Pons (tissue), 1 donor: Measurements from ENCODE around the gene LUZP1.
"Not testable (repeated sequence)": the region's sequence is repeated elsewhere in the genome, so short reads cannot be mapped to it uniquely, and the experiment has no call there.

Source experiments
- DNase-seq: peaks from one replicate; pipeline ENCODE4 v3.0.0-alpha.2; 2016; ENCODE audit warnings: low spot score

LUZP1 gene

DNA sequence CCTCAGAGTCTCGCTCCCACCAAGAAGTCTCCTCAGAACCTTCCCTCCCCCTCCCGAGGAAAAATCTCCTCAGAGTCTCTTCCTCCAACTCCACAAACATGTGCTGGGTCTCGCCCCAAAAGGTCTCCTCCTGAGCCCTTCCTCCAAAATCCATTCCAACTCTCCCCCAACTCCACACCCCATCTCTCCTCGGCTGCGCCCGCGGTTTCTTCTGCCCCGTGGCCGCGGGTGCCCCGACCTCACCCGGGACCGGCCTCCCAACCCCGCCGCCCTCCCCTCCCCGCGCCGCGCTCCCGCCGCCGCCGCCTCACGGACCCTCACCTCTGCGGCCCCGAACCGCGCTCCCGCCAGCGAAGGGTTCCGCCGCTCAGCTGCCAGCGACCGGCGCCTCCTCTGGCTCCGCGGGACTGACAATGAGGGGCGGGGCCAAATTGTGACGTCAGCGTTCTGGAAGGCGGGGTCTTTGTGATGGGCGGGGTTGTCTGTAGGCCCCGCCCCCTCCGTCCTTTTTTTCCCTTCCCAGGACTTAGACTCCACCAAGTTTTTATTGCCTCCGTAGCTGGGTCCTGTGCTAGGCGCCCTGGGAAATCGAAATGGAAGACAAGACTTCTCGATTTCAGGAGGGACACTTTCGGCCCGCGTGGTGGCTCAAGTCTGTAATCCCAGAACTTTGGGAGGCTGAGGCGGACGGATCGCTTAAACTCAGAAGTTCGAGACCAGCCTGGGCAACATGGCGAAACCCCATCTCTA is at the start of gene LUZP1:
TSS of gene LUZP1 (minus strand) at position 412 of the 750 bp plus-strand sequence.
- peak; percentile 84 for DNase-seq

DNA sequence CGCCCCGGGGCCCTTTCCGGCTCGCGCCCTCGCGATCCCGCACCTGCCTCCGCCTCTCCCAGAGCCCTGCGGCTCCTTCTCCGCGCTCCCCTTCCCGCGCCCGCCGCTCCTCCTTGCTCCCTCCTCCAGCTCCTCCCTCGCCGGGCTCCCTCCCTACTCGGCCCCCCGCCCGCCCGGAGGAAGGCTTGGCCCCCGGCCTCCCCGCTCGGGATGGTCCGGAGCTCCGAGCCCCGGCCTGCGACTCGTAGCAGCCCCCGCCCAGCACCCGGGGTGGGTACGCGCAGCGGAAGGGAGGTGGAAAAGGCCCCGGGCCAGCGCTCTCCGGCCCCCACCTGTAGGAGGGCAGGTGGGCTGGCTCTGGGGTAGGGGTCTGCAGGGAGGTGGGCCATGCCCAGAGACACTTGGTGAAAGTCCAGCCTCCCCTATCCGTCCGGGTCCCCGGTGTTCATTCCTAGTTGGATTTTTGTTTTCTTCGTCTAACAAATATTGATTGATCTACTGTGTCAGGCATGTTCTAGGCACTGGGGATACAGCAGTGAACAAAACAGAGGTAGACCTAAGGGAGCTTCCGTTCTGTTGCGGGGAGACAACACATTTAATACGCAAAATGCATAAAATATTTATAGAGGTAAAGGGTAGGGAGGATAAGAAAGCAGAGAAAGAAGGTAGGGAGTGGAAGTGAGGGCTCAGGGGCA is 48.9 kb upstream of the LUZP1 start, which contains the start of gene HTR1D:
TSS of gene HTR1D (minus strand) at position 82 of the 695 bp plus-strand sequence. CDS start 23,283 bp downstream, outside the sequence.
- DNase-seq = no peak

DNA sequence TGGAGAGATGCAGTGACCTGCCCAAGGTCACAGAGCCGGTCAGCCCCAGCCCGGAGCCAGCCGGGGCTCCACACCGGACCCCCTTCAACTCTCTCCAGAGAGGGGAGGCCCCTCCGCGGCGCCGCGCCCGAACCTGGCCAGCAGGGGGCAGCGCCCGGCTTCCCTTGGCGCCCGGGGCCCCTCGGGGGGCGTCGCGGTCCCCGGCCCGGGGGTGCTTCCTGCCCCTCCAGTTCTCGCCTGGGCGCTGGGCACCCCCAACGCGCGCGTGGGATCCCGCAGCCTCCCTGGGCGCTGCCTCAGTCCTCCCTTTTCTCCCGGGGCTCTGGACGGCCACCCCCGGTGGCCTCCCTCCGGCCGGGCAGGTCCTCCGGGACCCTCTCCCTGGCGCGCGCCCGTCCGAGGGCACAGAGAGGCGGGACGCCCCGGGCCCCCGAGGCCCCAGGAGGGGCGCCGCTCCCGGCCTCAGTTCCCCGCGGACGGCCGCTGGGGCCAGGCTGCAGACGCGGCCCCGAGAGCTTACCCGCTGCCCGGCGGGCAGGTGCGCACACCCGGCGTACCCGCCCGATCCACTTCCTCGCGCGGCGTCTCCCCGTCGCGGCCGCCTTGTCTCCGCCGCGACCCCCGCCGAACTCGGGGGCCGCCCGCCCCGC is 48.2 kb upstream of the LUZP1 start:
- DNase-seq = no peak

GRCh38 chr1:23215751-23216449 is 47.2 kb upstream of the LUZP1 start:
- no peak for DNase-seq

- DNase-seq = no peak
Observed at GRCh38 chr1:23215291-23215690, 46.6 kb upstream of the LUZP1 start.

DNA sequence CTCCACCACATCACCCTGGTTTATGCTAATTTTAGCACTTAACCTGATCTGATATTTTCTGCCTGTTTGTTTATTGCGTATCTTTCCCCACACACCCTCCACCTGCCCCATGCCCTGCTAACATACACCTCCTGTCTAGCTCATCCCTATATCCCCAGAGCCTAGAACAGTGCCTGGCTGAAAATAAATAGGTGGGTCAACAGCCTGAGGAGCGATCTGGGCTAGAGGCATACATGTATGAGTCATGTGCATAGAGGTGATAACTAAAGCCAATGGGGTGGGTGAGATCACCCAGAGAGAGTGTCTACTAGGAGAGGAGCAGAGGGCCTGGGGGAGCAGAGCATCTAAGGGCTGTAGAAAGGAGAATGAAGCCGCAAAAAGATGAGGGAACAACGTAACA is 46.0 kb upstream of the LUZP1 start:
- no peak for DNase-seq

GRCh38 chr1:23211955-23212354 is 43.3 kb upstream of the LUZP1 start:
- no peak for DNase-seq

- no peak for DNase-seq
Observed at GRCh38 chr1:23210963-23211362, 42.3 kb upstream of the LUZP1 start.

DNA sequence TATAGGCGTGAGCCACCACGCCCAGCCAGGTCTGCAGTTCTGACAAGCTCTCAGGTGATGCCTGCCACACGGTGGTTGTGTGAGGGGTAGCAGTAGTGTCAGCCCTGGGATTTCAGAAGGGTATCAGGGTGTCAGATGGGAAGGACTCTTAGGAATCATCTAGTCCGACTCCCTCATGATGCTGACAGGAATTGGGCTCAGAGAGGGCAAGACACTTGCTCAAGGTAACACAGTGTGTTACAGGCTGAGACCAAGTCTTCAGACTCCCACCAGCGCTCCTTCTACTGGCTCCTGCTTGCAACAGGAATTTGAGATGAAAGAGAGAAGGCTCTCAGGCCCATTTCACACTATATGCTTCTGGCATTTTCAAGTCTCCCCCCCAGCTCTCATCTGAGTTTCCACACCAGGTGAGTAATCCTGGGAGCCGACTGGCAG is 41.7 kb upstream of the LUZP1 start:
- DNase-seq = no peak

- DNase-seq = no peak
Observed at GRCh38 chr1:23209770-23210169, 41.1 kb upstream of the LUZP1 start.

DNA sequence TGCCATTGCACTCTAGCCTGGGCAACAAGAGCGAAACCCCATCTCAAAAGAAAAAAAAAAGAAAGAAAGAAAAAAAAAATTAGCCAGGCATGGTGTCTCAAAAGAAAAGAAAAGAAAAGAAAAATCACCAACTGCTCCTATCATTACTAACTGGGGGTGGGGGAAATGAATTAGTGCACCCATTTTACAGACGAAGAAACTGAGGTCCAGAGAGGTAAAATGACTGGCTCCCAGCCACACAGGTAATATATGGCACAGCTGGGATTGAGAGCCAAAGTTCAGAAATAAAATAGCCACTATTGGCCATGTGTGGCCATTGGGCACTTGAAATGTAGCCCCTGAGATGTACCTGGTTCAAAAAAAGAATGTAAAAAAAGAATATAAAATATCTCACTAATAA is 39.9 kb upstream of the LUZP1 start:
- DNase-seq = no peak

DNA sequence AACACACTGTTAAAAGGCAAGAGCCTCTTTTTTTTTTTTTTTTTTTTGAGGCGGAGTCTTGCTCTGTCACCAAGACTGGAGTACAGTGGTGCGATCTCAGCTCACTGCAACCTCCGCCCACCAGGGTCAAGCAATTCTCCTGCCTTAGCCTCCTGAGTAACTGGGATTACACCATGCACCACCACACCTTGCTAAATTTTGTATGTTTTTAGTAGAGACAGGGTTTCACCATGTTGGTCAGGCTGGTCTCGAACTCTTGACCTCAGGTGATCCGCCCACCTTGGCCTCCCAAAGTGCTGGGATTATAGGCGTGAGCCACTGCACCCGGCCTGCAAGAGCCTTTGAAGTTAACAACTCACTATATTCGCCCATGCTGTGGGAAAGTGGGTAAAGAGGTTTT is 39.1 kb upstream of the LUZP1 start:
- not testable (repeated sequence) for DNase-seq

- no peak for DNase-seq
Observed at GRCh38 chr1:23202263-23202749, 33.6 kb upstream of the LUZP1 start.

GRCh38 chr1:23200883-23201282 is 32.2 kb upstream of the LUZP1 start:
- DNase-seq = no peak

DNA sequence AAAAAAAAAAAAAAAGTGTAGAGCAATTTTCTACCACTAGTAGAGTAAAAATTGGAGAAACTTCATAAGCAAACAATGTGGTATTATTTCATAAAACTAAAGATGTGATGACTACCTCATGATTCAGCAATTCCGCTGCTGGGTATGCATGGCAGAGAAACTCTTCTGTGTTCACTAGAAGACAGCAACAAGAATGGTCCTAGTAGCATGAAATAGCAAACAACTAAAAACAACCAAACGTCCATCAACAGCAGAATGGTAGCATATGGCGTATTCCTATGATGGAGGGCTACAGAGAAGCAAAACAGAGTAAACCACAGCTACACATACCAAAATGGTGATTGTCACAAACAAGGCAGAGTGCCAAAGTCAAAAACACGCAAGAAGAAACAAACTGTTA is 29.7 kb upstream of the LUZP1 start:
- no peak for DNase-seq

DNA sequence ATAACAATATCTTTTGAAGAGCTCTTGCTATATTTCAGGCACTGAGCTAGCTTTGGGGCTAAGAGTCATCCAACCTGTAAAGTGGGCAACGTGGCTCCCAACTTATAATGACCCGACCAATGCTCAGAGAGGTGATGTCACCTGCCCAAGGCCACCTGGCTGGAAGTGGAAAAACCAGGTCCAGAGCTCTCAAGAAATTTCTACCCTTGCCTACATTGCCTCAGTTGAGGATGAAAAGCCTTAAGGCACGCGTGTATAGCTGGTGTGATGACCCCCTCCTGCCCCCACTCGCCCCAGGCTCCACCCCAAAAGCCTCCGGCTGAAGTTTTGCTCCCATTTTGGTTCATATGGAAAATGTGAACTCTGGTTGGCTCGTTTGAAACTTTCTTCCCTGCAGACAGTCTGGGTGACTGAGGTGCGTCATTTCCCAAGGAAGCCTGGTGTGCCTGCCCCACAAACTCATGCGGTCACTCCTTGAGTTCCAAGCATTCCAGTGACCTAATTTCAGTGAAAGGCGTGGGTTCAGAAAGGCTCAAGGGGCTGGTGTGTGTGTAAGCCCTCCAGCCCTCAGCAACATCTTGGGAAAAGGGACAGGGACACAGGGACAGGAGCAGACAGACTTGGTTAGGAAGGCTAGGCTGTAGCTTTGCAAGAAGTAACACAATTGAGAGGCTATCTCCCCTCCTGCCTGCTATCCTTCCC is 28.1 kb upstream of the LUZP1 start:
- no peak for DNase-seq

GRCh38 chr1:23194119-23194984 is 25.7 kb upstream of the LUZP1 start:
- no peak for DNase-seq

GRCh38 chr1:23193391-23194118 is 24.9 kb upstream of the LUZP1 start:
- DNase-seq = no peak

DNA sequence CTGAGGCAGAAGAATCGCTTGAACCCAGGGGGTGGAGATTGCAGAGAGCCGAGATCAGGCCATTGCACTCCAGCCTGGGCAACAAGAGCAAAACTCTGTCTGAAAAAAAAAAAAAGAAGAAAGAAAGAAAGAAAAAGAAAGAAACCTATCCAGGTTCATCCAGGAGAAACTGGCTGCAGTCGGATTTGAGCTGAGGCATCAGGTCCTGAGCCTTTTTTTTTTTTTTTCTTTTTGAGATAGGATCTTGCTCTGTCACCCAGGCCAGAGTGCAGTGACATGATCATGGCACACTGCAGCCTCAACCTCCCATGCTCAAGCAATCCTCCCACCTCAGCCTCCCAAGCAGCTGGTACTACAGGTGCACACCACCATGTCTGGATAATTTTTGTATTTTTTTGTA is 22.5 kb upstream of the LUZP1 start:
- DNase-seq = no peak

DNA sequence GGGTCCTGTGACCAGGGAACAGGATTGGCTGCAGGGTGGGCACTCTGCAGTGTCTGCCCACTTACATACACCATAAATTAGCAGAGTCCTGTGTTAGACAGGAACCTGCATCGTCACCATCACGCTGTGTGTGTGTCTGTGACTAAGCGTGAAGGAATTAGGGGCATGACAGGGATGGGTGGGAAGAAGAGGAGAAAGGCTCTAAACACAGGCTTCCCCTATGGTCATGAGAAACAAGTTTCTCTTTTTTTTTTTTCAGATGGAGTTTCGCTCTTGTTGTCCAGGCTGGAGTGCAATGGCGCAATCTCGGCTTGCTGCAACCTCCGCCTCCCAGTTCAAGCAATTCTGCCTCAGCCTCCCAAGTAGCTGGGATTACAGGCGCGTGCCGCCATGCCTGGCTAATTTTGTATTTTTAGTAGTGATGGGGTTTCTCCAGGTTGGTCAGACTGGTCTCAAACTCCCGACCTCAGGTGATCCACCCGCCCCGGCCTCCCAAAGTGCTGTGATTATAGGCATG is 20.3 kb upstream of the LUZP1 start:
- DNase-seq = not testable (repeated sequence)
